Jurkat, Clone E6-1 (cell line): Measurements from ENCODE around the gene ARHGAP15.

Experiments
- DNase-seq: peaks from one replicate; pipeline ENCODE4 v3.0.0-alpha.2; 2011; ENCODE audit warnings: low read depth, low spot score
- H3K4me3 ChIP-seq: 2 replicates; pipeline ENCODE4 v1.5.1; 2011; ENCODE audit warnings: mild to moderate bottlenecking, low read length, control low read depth, moderate library complexity

Gene ARHGAP15

GRCh38 chr2:143729296-143729814, 600.1 kb downstream of the ARHGAP15 start:
- H3K4me3 ChIP-seq, result no peak overlapping the region

GRCh38 chr2:143730155-143730952, 601.1 kb downstream of the ARHGAP15 start:
- no peak overlapping the region for H3K4me3 ChIP-seq
- no peak for DNase-seq

More at GRCh38 chr2:143729296-143729814, 600.1 kb downstream of the ARHGAP15 start:
- no peak for DNase-seq

GRCh38 chr2:143730953-143731260, 601.7 kb downstream of the ARHGAP15 start:
- no peak for DNase-seq
- H3K4me3 ChIP-seq, result no peak overlapping the region

- no peak overlapping the region for H3K4me3 ChIP-seq
- DNase-seq, result no peak
Measured at GRCh38 chr2:143732076-143732475, 602.9 kb downstream of the ARHGAP15 start.

GRCh38 chr2:143732871-143733270, 603.7 kb downstream of the ARHGAP15 start:
- no peak overlapping the region for H3K4me3 ChIP-seq
- no peak for DNase-seq

- no peak for DNase-seq
- H3K4me3 ChIP-seq, result no peak overlapping the region
Measured at GRCh38 chr2:143734507-143734906, 605.3 kb downstream of the ARHGAP15 start.

GRCh38 chr2:143736904-143737303, 607.7 kb downstream of the ARHGAP15 start:
- H3K4me3 ChIP-seq, result no peak overlapping the region
- DNase-seq, result no peak

GRCh38 chr2:143740431-143740830, 611.2 kb downstream of the ARHGAP15 start:
- no peak overlapping the region for H3K4me3 ChIP-seq
- no peak for DNase-seq

GRCh38 chr2:143741205-143741604, 612.0 kb downstream of the ARHGAP15 start:
- no peak overlapping the region for H3K4me3 ChIP-seq
- no peak for DNase-seq

- DNase-seq, result no peak
Measured at GRCh38 chr2:143742581-143742980, 613.4 kb downstream of the ARHGAP15 start.

GRCh38 chr2:143744114-143744513, 614.9 kb downstream of the ARHGAP15 start:
- DNase-seq, result no peak
- H3K4me3 ChIP-seq, result no peak overlapping the region

More at GRCh38 chr2:143742581-143742980, 613.4 kb downstream of the ARHGAP15 start:
- H3K4me3 ChIP-seq, result no peak overlapping the region

GRCh38 chr2:143745060-143745459, 615.8 kb downstream of the ARHGAP15 start:
- no peak overlapping the region for H3K4me3 ChIP-seq
- DNase-seq, result no peak

GRCh38 chr2:143754742-143755141, 625.5 kb downstream of the ARHGAP15 start:
- H3K4me3 ChIP-seq, result no peak overlapping the region
- no peak for DNase-seq

GRCh38 chr2:143758629-143759330, 629.6 kb downstream of the ARHGAP15 start:
- no peak for DNase-seq
- no peak overlapping the region for H3K4me3 ChIP-seq

- no peak overlapping the region for H3K4me3 ChIP-seq
- DNase-seq, result no peak
Measured at GRCh38 chr2:143759455-143759854, 630.2 kb downstream of the ARHGAP15 start.

GRCh38 chr2:143762176-143762928, 633.1 kb downstream of the ARHGAP15 start:
- H3K4me3 ChIP-seq, result no peak overlapping the region
- DNase-seq, result no peak

GRCh38 chr2:143764261-143764660, 635.0 kb downstream of the ARHGAP15 start:
- no peak for DNase-seq
- no peak overlapping the region for H3K4me3 ChIP-seq

GRCh38 chr2:143764706-143765105, 635.5 kb downstream of the ARHGAP15 start:
- no peak for DNase-seq
- H3K4me3 ChIP-seq, result no peak overlapping the region

GRCh38 chr2:143768991-143769390, 639.8 kb downstream of the ARHGAP15 start:
- no peak for DNase-seq
- no peak overlapping the region for H3K4me3 ChIP-seq

- DNase-seq, result no peak
- H3K4me3 ChIP-seq, result no peak overlapping the region
Measured at GRCh38 chr2:143771939-143772338, 642.7 kb downstream of the ARHGAP15 start.
